ENCODE measurements around the gene PLOD2.

The PLOD2 gene

DNA sequence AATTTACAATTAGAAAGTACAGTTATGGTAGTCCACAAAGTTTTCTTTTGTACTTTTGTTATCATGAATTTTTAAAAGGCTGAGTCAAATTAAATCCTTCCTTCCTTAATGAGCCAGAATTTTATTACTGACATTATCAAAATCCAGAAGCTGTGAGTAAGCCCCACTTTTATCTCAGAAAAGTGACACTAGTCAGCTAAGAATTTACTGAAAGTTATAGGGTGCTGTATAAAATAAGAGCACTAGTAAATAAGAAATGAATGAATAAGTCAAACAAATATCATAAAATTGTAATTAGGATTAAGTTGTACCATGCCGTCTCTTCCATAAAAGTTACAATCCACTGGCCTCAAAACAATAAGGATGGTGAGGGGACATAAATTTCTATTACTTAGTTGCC lies 15.3 kb downstream of the PLOD2 start:
- no peak for DNase-seq
- H3K36me3 ChIP-seq (ENCODE audit: control insufficient read depth, insufficient read depth, low read length) = no peaks in the 10 kb centered on the region

DNA sequence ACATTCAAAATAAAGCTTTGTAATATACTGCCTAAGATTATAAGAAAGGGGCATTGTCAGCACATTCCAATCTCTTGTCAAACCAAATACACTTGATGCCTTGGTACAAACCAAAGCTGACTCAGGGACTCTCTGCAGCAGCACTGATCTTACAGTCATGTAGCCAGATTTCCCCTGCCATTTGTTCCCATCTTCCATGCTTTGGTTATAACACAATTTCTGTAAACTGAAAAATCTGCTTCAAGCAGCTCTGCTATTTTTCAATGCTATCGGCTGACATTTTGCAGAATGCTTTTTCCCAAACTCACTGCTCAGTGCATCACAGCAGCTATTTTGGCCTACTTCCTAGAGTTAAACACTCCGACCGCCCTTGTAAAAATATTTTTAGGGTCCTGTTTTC lies 18.2 kb downstream of the PLOD2 start:
- Histone ChIP-seq H3K27ac (ENCODE audit: insufficient read depth, low read length, poor library complexity, severe bottlenecking) (no peak overlapping the region), H3K9me3 (ENCODE audit: control insufficient read depth, low read length) (no peaks in the 10 kb centered on the region), H3K36me3 (ENCODE audit: control insufficient read depth, insufficient read depth, low read length) (no peaks in the 10 kb centered on the region), H3K4me1 (ENCODE audit: control insufficient read depth, insufficient read depth, low read length, poor library complexity, severe bottlenecking) (no peaks in the 10 kb centered on the region), H3K27me3 (replicated peaks; ENCODE audit: control insufficient read depth, insufficient read depth, low read length, poor library complexity, severe bottlenecking) (no peaks in the 10 kb centered on the region), H3K4me3 (ENCODE audit: insufficient read depth, low read depth, low read length, poor library complexity, severe bottlenecking) (no peak overlapping the region)
- DNase-seq = no peak

More for the DNA sequence above, 15.3 kb downstream of the PLOD2 start:
- Histone ChIP-seq H3K4me3 (ENCODE audit: insufficient read depth, low read depth, low read length, poor library complexity, severe bottlenecking) (no peak overlapping the region), H3K9me3 (ENCODE audit: control insufficient read depth, low read length) (no peaks in the 10 kb centered on the region), H3K27ac (ENCODE audit: insufficient read depth, low read length, poor library complexity, severe bottlenecking) (no peak overlapping the region), H3K4me1 (ENCODE audit: control insufficient read depth, insufficient read depth, low read length, poor library complexity, severe bottlenecking) (no peaks in the 10 kb centered on the region), H3K27me3 (replicated peaks; ENCODE audit: control insufficient read depth, insufficient read depth, low read length, poor library complexity, severe bottlenecking) (no peaks in the 10 kb centered on the region)

DNA sequence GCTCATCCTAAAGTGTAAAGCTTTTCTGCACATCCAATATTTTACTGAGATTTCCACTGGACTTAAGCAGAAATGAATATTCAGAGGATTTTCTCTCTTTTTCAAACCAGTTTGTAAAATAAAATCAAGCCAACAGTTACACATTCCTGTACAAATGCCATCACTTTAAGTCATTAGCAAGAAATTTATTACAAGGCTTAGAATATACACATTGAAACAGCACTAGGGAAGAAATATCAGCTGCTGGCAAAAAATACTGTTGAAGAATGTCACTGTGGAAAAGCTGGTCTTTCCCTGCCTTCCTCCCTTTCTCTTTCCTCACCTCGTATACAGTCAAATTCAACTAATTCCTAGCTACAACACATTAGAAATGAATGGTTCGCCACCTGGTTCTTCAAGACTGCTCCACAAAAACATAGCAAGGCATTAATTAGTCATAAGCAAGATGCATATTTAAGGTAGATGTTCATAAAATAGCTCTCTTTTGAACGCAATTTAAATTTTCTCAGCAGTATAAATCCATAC lies 21.3 kb downstream of the PLOD2 start:
- no peak for DNase-seq
- H3K9me3 ChIP-seq (ENCODE audit: control insufficient read depth, low read length) = no peaks in the 10 kb centered on the region
- H3K36me3 ChIP-seq (ENCODE audit: control insufficient read depth, insufficient read depth, low read length) = no peaks in the 10 kb centered on the region
- H3K27ac ChIP-seq (ENCODE audit: insufficient read depth, low read length, poor library complexity, severe bottlenecking) = no peak overlapping the region
- no peaks in the 10 kb centered on the region for H3K4me1 ChIP-seq (ENCODE audit: control insufficient read depth, insufficient read depth, low read length, poor library complexity, severe bottlenecking)
- H3K4me3 ChIP-seq (ENCODE audit: insufficient read depth, low read depth, low read length, poor library complexity, severe bottlenecking) = no peak overlapping the region
- no peaks in the 10 kb centered on the region for H3K27me3 ChIP-seq (replicated peaks; ENCODE audit: control insufficient read depth, insufficient read depth, low read length, poor library complexity, severe bottlenecking)

DNA sequence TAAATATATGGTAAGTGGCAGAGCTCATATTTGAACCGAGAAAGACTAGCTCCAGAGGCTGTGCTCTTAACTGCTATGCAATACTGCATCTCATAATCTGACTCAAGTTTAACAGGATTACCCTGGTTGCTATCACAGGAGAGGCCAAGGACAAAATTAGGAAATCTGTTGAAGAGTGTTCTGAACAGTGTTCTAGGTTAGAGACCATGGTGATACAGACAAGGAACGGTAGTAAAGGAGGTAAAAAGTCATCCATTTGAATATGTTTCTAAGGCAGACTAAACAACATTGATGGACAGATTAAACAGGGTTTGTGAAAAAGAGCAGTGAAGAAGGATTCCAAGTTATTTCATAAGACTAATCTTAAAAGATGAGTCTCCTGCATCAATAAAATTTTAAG lies 22.1 kb downstream of the PLOD2 start:
- no peaks in the 10 kb centered on the region for H3K4me1 ChIP-seq (ENCODE audit: control insufficient read depth, insufficient read depth, low read length, poor library complexity, severe bottlenecking)
- H3K27me3 ChIP-seq (replicated peaks; ENCODE audit: control insufficient read depth, insufficient read depth, low read length, poor library complexity, severe bottlenecking) = no peaks in the 10 kb centered on the region
- H3K36me3 ChIP-seq (ENCODE audit: control insufficient read depth, insufficient read depth, low read length) = no peaks in the 10 kb centered on the region
- H3K4me3 ChIP-seq (ENCODE audit: insufficient read depth, low read depth, low read length, poor library complexity, severe bottlenecking) = no peak overlapping the region
- no peak overlapping the region for H3K27ac ChIP-seq (ENCODE audit: insufficient read depth, low read length, poor library complexity, severe bottlenecking)
- no peaks in the 10 kb centered on the region for H3K9me3 ChIP-seq (ENCODE audit: control insufficient read depth, low read length)
- no peak for DNase-seq

DNA sequence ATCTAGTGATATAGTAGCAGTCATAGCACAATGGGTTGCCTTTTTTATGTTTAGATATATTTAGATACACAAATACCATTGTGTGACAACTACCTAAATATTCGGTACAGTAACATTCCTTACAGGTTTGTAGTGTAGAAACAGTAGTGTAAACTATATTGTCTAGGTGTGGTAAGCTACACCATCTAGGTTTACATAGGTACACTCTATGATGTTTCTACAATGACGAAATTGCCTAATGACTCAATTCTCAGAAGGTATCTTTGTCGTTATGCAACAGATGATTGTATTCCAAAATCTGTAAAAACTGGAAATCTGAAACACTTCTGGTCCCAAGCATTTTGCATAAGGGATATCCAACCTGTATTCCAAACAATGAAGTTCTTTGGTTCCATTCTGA lies 24.3 kb downstream of the PLOD2 start:
- no peaks in the 10 kb centered on the region for H3K9me3 ChIP-seq (ENCODE audit: control insufficient read depth, low read length)
- no peaks in the 10 kb centered on the region for H3K27me3 ChIP-seq (replicated peaks; ENCODE audit: control insufficient read depth, insufficient read depth, low read length, poor library complexity, severe bottlenecking)
- DNase-seq = no peak
- no peaks in the 10 kb centered on the region for H3K4me1 ChIP-seq (ENCODE audit: control insufficient read depth, insufficient read depth, low read length, poor library complexity, severe bottlenecking)
- no peaks in the 10 kb centered on the region for H3K36me3 ChIP-seq (ENCODE audit: control insufficient read depth, insufficient read depth, low read length)
- no peak overlapping the region for H3K27ac ChIP-seq (ENCODE audit: insufficient read depth, low read length, poor library complexity, severe bottlenecking)
- H3K4me3 ChIP-seq (ENCODE audit: insufficient read depth, low read depth, low read length, poor library complexity, severe bottlenecking) = no peak overlapping the region

DNA sequence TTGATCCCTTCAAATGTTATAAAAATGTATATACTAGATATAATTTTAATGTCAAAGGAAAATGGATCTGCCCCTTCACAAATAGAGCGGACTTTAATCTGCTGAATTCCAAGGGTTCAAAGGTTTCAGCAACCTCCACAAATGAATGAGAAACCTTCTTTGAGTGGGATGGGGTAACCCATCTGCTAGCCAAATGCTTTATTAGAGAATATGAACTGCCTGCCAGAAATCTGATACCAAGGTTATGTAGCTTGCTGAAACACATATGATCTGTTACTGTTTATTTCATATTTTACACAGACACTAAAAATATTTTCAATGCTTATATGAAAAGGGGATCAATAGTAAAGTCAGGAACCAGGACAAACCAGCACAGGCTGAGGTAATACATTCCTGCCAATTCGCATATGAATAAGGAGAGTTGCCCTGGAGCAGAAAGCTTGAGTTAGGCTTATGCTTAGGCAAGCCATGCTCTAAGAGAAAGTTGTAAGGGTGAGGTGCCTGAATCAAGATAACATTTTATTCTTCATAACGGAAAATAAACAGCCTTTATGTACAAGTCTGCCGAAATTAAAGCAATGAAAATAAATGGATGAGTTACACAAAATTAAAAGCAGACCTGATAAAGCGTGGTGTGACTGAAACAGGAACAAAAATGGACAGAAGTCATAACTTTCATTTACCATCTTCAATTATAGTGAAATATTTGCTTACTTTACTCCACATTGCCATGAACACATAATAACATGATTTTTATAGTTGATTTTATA lies 26.5 kb downstream of the PLOD2 start:
- no peaks in the 10 kb centered on the region for H3K36me3 ChIP-seq (ENCODE audit: control insufficient read depth, insufficient read depth, low read length)
- no peak overlapping the region for H3K27ac ChIP-seq (ENCODE audit: insufficient read depth, low read length, poor library complexity, severe bottlenecking)
- H3K4me1 ChIP-seq (ENCODE audit: control insufficient read depth, insufficient read depth, low read length, poor library complexity, severe bottlenecking) = no peaks in the 10 kb centered on the region
- no peak overlapping the region for H3K4me3 ChIP-seq (ENCODE audit: insufficient read depth, low read depth, low read length, poor library complexity, severe bottlenecking)
- no peak for DNase-seq
- no peaks in the 10 kb centered on the region for H3K9me3 ChIP-seq (ENCODE audit: control insufficient read depth, low read length)
- no peaks in the 10 kb centered on the region for H3K27me3 ChIP-seq (replicated peaks; ENCODE audit: control insufficient read depth, insufficient read depth, low read length, poor library complexity, severe bottlenecking)

DNA sequence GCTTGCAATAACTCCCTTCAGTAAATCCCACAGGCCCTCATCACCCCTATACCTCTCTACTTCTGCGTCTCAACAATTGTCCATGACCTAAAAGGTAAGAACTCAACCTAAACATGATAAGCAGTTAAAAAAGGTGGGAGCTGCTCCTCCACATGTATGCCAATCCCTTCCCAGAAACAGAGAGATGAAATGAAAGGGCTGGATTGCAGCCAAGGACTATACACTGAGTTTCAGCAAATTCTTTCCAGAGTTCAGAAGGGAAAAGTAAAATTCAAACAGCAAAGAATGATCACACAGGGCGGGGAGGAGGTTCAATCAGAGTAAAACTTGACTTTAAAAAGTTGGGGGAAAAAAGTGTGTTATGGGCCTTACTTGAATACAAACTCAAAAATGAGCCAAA lies 27.5 kb downstream of the PLOD2 start:
- Histone ChIP-seq H3K27me3 (replicated peaks; ENCODE audit: control insufficient read depth, insufficient read depth, low read length, poor library complexity, severe bottlenecking) (no peaks in the 10 kb centered on the region), H3K27ac (ENCODE audit: insufficient read depth, low read length, poor library complexity, severe bottlenecking) (no peak overlapping the region), H3K4me1 (ENCODE audit: control insufficient read depth, insufficient read depth, low read length, poor library complexity, severe bottlenecking) (no peaks in the 10 kb centered on the region), H3K4me3 (ENCODE audit: insufficient read depth, low read depth, low read length, poor library complexity, severe bottlenecking) (no peak overlapping the region), H3K9me3 (ENCODE audit: control insufficient read depth, low read length) (no peaks in the 10 kb centered on the region), H3K36me3 (ENCODE audit: control insufficient read depth, insufficient read depth, low read length) (no peaks in the 10 kb centered on the region)
- no peak for DNase-seq

DNA sequence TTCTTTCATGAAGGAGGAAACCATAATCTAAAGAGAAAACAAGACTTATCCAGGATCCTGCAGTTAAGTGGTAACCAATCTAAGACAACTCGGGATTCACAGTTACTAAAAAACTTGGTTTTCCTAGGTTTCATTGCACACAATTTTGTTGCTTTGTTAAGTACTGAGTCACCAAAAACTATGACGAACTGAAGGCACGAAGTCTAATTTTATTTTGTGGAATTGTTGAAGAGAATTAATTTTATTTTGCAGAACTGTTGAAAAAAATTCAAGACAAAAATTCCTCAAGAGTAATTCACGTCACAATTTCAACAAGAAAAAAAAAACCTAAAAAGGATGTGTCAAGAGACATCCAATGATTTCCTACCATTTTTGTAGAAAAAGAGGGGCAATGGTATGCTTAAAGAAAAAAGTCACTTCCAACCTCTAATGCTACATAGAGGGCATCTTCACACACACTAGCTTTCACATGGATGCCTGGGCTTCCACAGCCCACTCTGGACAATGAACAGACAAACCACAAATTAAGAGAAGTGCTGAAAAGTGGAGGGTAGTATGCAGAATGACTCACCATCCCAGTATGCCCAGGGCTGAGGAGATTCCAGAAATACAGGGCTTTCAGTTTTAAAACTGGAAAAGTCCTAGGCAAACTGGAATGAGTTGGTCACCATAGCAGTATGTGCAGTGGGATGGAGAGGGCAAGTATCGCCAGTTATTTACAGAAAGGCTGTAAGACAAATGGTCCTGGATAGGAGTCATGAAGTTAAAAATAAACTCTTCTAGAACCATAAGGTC lies 29.2 kb downstream of the PLOD2 start:
- H3K9me3 ChIP-seq (ENCODE audit: control insufficient read depth, low read length) = no peaks in the 10 kb centered on the region
- H3K27ac ChIP-seq (ENCODE audit: insufficient read depth, low read length, poor library complexity, severe bottlenecking) = no peak overlapping the region
- H3K27me3 ChIP-seq (replicated peaks; ENCODE audit: control insufficient read depth, insufficient read depth, low read length, poor library complexity, severe bottlenecking) = no peaks in the 10 kb centered on the region
- no peaks in the 10 kb centered on the region for H3K4me1 ChIP-seq (ENCODE audit: control insufficient read depth, insufficient read depth, low read length, poor library complexity, severe bottlenecking)
- DNase-seq = no peak
- H3K4me3 ChIP-seq (ENCODE audit: insufficient read depth, low read depth, low read length, poor library complexity, severe bottlenecking) = no peak overlapping the region
- H3K36me3 ChIP-seq (ENCODE audit: control insufficient read depth, insufficient read depth, low read length) = no peaks in the 10 kb centered on the region

DNA sequence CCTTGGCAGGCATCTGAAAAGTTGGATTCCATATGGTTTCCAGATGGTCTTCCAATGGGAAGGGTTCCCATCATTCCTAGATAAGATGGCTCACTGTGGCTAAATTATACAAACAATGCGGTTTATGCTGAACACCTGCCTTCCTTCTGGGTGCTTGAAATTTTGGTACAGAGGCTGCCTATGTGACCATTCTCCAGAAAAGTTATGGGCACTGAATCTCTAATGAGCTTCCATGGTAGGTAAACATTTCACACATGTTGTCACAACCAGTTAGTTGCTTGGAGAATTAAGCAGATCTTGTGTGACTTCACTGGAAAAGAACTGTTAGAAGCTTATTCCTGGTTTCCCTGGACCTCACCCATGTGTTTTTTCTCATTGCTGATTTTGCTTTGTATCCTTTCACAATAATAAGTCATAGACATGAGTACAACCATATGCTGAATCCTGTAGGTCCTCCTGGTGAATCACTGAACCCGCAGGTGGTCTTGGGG lies 30.1 kb downstream of the PLOD2 start:
- Histone ChIP-seq H3K9me3 (ENCODE audit: control insufficient read depth, low read length) (no peaks in the 10 kb centered on the region), H3K36me3 (ENCODE audit: control insufficient read depth, insufficient read depth, low read length) (no peaks in the 10 kb centered on the region), H3K4me3 (ENCODE audit: insufficient read depth, low read depth, low read length, poor library complexity, severe bottlenecking) (no peak overlapping the region), H3K27ac (ENCODE audit: insufficient read depth, low read length, poor library complexity, severe bottlenecking) (no peak overlapping the region), H3K27me3 (replicated peaks; ENCODE audit: control insufficient read depth, insufficient read depth, low read length, poor library complexity, severe bottlenecking) (no peaks in the 10 kb centered on the region), H3K4me1 (ENCODE audit: control insufficient read depth, insufficient read depth, low read length, poor library complexity, severe bottlenecking) (no peaks in the 10 kb centered on the region)
- no peak for DNase-seq

DNA sequence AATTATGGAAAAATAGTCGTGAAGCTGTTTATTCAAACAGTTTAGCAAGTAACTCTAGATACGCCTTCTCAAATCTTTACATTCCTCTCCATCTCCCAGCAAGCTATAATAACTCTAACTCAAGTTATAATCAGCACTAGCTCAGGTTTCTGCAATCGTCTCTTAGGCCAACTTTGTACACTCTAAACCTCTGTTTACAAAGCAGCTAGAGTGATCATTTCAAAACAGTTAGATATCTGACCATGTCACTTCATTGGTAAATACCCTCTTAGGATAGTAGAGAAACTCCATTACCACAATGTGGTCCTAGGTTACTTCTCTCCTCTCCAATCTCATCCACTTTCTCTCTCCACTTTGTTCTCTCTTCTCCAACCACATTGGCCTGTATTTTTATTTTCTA lies 31.2 kb downstream of the PLOD2 start:
- no peaks in the 10 kb centered on the region for H3K27me3 ChIP-seq (replicated peaks; ENCODE audit: control insufficient read depth, insufficient read depth, low read length, poor library complexity, severe bottlenecking)
- no peak overlapping the region for H3K27ac ChIP-seq (ENCODE audit: insufficient read depth, low read length, poor library complexity, severe bottlenecking)
- H3K4me3 ChIP-seq (ENCODE audit: insufficient read depth, low read depth, low read length, poor library complexity, severe bottlenecking) = no peak overlapping the region
- no peak for DNase-seq
- no peaks in the 10 kb centered on the region for H3K9me3 ChIP-seq (ENCODE audit: control insufficient read depth, low read length)
- no peaks in the 10 kb centered on the region for H3K4me1 ChIP-seq (ENCODE audit: control insufficient read depth, insufficient read depth, low read length, poor library complexity, severe bottlenecking)
- no peaks in the 10 kb centered on the region for H3K36me3 ChIP-seq (ENCODE audit: control insufficient read depth, insufficient read depth, low read length)

Data from effector memory CD4-positive, alpha-beta T cell (primary cell).